K562 (cell line): Measurements from ENCODE around the gene THSD8. TPM values are rescaled to one million over a fixed set of nuclear protein-coding genes. Genes with fewer than 3 reads are reported as not detected.

Source experiments
- CHCHD3 ChIP-seq: fragments of 250-450 bp; sonication (Bioruptor Pico); IDR thresholded peaks from 2 replicates; pipeline ENCODE4 v2.1.2; 2022; ENCODE audit warnings: mild to moderate bottlenecking
- ZFPM2 ChIP-seq: fragments of 250-450 bp; sonication (Bioruptor Pico); IDR thresholded peaks from 2 replicates; pipeline ENCODE4 v1.5.1; 2022; ENCODE audit warnings: mild to moderate bottlenecking
- ZKSCAN8 ChIP-seq: fragments of 200-800 bp; sonication (Bioruptor generic); IDR thresholded peaks from 2 replicates; pipeline ENCODE4 v1.6.1; 2016; ENCODE audit warnings: missing genetic modification characterization, missing compliant biosample characterization
- polyA plus RNA-seq, 8 experiments: library from polyadenylated mRNA; depleted of rRNA in 4 of 8; stranded (reverse) in 5 of 8; unstranded in 3 of 8; fragments of >200 nt; fragmentation: Nextera tagmentation in 2 of 8; fragmentation: Illumina TruSeq in 1 of 8; extraction: Ambion mirVana in 2 of 8; extraction: Trizol in 1 of 8; gene quantifications; 2 replicates each; pipeline versions ENCODE4 v1.2.1 to v1.2.3, GENCODE V29; 2011 to 2014; ENCODE audit warnings: inconsistent platforms in 1 of 8, missing spikeins in 1 of 8
- total RNA-seq, 7 experiments: library from RNA; depleted of rRNA in 6 of 7; stranded (reverse); fragments of >200 nt in 6 of 7; fragmentation: Illumina TruSeq in 2 of 7; extraction: Trizol in 2 of 7; gene quantifications; 2 replicates each; pipeline versions ENCODE4 v1.2.1 to v1.2.3, GENCODE V29; 2011 to 2021; ENCODE audit warnings: low replicate concordance in 1 of 7
- TF ChIP-seq, protein P1 (sequence below): fragments of 200-600 bp; sonication (generic); IDR thresholded peaks from one replicate; pipeline ENCODE4 v1.6.1; 2012; ENCODE audit warnings: mild to moderate bottlenecking, low read depth, low read length, inconsistent platforms
- TF ChIP-seq, protein P2 (sequence below): fragments of 450-650 bp; IDR thresholded peaks from 2 replicates; pipeline ENCODE4 v1.7.0; 2016; ENCODE audit warnings: borderline replicate concordance
- TF ChIP-seq, protein P3 (sequence below): fragments of 450-650 bp; formaldehyde crosslinking; IDR thresholded peaks from 2 replicates; pipeline ENCODE4 v1.4.0; 2022; ENCODE audit warnings: missing genetic modification characterization
- TF ChIP-seq, protein P4 (sequence below): fragments of 450-650 bp; IDR thresholded peaks from 2 replicates; pipeline ENCODE4 v1.6.1; 2018; ENCODE audit not compliant: partially characterized antibody

Gene THSD8
- total and polyA plus RNA-seq, 9 of the 15 experiments (the other 6 are each of a cell fraction or from before 2014, with no cell fraction given) = 8.4 to 42.4 (median 19.9) TPM; not detected in 2

DNA sequence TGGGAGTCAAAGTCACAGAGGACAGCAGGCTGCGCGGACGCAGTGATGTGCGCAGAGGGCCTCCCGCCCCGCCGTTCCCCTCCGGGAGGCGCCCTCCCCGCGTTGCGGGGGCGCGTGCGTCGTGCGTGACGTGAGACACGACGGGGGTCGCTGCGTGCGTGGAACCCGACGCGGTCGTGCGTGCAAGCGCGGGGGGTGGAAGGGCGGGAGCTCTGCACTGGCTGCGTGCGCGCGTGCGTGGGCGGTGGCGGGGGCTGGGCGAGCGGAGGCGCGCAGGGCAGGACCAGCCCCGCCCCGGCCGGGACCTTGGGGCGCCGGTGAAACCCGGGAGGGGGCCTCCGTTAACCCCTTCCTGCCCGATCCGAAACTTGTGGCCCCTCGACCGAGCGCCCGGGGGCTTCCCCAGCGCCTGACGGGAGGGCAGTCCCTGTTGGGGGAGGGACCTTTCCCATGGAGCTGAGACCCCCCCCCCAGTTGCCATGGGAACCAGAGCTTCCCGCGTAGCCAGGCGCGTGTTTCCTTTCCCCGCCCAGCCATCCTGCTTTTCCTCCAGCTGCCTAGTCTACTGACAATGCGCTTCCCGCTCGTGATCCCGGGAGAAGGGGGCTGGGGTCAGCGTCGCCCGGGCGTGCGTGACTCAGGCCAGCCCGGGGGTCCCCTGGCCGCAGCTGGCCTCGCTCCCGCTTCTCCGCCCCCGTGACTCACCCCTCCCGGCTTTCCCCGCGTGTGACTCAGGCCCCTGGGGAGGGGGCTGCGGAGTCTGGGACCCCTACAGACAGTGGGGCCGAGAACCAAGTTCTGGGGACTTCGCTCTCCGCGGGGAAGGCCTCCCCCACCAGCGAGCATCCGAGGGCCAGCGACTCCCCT, 19.2 kb upstream of the THSD8 start (continued):
- TF ChIP-seq, protein P1, sequence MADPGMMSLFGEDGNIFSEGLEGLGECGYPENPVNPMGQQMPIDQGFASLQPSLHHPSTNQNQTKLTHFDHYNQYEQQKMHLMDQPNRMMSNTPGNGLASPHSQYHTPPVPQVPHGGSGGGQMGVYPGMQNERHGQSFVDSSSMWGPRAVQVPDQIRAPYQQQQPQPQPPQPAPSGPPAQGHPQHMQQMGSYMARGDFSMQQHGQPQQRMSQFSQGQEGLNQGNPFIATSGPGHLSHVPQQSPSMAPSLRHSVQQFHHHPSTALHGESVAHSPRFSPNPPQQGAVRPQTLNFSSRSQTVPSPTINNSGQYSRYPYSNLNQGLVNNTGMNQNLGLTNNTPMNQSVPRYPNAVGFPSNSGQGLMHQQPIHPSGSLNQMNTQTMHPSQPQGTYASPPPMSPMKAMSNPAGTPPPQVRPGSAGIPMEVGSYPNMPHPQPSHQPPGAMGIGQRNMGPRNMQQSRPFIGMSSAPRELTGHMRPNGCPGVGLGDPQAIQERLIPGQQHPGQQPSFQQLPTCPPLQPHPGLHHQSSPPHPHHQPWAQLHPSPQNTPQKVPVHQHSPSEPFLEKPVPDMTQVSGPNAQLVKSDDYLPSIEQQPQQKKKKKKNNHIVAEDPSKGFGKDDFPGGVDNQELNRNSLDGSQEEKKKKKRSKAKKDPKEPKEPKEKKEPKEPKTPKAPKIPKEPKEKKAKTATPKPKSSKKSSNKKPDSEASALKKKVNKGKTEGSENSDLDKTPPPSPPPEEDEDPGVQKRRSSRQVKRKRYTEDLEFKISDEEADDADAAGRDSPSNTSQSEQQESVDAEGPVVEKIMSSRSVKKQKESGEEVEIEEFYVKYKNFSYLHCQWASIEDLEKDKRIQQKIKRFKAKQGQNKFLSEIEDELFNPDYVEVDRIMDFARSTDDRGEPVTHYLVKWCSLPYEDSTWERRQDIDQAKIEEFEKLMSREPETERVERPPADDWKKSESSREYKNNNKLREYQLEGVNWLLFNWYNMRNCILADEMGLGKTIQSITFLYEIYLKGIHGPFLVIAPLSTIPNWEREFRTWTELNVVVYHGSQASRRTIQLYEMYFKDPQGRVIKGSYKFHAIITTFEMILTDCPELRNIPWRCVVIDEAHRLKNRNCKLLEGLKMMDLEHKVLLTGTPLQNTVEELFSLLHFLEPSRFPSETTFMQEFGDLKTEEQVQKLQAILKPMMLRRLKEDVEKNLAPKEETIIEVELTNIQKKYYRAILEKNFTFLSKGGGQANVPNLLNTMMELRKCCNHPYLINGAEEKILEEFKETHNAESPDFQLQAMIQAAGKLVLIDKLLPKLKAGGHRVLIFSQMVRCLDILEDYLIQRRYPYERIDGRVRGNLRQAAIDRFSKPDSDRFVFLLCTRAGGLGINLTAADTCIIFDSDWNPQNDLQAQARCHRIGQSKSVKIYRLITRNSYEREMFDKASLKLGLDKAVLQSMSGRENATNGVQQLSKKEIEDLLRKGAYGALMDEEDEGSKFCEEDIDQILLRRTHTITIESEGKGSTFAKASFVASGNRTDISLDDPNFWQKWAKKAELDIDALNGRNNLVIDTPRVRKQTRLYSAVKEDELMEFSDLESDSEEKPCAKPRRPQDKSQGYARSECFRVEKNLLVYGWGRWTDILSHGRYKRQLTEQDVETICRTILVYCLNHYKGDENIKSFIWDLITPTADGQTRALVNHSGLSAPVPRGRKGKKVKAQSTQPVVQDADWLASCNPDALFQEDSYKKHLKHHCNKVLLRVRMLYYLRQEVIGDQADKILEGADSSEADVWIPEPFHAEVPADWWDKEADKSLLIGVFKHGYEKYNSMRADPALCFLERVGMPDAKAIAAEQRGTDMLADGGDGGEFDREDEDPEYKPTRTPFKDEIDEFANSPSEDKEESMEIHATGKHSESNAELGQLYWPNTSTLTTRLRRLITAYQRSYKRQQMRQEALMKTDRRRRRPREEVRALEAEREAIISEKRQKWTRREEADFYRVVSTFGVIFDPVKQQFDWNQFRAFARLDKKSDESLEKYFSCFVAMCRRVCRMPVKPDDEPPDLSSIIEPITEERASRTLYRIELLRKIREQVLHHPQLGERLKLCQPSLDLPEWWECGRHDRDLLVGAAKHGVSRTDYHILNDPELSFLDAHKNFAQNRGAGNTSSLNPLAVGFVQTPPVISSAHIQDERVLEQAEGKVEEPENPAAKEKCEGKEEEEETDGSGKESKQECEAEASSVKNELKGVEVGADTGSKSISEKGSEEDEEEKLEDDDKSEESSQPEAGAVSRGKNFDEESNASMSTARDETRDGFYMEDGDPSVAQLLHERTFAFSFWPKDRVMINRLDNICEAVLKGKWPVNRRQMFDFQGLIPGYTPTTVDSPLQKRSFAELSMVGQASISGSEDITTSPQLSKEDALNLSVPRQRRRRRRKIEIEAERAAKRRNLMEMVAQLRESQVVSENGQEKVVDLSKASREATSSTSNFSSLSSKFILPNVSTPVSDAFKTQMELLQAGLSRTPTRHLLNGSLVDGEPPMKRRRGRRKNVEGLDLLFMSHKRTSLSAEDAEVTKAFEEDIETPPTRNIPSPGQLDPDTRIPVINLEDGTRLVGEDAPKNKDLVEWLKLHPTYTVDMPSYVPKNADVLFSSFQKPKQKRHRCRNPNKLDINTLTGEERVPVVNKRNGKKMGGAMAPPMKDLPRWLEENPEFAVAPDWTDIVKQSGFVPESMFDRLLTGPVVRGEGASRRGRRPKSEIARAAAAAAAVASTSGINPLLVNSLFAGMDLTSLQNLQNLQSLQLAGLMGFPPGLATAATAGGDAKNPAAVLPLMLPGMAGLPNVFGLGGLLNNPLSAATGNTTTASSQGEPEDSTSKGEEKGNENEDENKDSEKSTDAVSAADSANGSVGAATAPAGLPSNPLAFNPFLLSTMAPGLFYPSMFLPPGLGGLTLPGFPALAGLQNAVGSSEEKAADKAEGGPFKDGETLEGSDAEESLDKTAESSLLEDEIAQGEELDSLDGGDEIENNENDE = no peak
- TF ChIP-seq ZKSCAN8 = no peak
- TF ChIP-seq, protein P2, sequence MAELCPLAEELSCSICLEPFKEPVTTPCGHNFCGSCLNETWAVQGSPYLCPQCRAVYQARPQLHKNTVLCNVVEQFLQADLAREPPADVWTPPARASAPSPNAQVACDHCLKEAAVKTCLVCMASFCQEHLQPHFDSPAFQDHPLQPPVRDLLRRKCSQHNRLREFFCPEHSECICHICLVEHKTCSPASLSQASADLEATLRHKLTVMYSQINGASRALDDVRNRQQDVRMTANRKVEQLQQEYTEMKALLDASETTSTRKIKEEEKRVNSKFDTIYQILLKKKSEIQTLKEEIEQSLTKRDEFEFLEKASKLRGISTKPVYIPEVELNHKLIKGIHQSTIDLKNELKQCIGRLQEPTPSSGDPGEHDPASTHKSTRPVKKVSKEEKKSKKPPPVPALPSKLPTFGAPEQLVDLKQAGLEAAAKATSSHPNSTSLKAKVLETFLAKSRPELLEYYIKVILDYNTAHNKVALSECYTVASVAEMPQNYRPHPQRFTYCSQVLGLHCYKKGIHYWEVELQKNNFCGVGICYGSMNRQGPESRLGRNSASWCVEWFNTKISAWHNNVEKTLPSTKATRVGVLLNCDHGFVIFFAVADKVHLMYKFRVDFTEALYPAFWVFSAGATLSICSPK = no peak
- TF ChIP-seq CHCHD3 (CRISPR knock-in tag) = no peak
- TF ChIP-seq, protein P3, sequence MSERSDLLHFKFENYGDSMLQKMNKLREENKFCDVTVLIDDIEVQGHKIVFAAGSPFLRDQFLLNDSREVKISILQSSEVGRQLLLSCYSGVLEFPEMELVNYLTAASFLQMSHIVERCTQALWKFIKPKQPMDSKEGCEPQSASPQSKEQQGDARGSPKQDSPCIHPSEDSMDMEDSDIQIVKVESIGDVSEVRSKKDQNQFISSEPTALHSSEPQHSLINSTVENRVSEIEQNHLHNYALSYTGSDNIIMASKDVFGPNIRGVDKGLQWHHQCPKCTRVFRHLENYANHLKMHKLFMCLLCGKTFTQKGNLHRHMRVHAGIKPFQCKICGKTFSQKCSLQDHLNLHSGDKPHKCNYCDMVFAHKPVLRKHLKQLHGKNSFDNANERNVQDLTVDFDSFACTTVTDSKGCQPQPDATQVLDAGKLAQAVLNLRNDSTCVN (CRISPR knock-in tag) = no peak
- no peak for TF ChIP-seq ZFPM2 (CRISPR knock-in tag)
- TF ChIP-seq, protein P4, sequence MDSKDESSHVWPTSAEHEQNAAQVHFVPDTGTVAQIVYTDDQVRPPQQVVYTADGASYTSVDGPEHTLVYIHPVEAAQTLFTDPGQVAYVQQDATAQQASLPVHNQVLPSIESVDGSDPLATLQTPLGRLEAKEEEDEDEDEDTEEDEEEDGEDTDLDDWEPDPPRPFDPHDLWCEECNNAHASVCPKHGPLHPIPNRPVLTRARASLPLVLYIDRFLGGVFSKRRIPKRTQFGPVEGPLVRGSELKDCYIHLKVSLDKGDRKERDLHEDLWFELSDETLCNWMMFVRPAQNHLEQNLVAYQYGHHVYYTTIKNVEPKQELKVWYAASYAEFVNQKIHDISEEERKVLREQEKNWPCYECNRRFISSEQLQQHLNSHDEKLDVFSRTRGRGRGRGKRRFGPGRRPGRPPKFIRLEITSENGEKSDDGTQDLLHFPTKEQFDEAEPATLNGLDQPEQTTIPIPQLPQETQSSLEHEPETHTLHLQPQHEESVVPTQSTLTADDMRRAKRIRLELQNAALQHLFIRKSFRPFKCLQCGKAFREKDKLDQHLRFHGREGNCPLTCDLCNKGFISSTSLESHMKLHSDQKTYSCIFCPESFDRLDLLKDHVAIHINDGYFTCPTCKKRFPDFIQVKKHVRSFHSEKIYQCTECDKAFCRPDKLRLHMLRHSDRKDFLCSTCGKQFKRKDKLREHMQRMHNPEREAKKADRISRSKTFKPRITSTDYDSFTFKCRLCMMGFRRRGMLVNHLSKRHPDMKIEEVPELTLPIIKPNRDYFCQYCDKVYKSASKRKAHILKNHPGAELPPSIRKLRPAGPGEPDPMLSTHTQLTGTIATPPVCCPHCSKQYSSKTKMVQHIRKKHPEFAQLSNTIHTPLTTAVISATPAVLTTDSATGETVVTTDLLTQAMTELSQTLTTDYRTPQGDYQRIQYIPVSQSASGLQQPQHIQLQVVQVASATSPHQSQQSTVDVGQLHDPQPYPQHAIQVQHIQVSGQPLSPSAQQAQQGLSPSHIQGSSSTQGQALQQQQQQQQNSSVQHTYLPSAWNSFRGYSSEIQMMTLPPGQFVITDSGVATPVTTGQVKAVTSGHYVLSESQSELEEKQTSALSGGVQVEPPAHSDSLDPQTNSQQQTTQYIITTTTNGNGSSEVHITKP = no peak
